GM10266 (cell line): ENCODE data around the gene CAPZB.
A peak's percentile ranks its signal among the peaks of the same experiment; 100 is the strongest.

Experiments used
- DNase-seq: peaks from one replicate; pipeline ENCODE4 v3.0.0; 2012; ENCODE audit errors: extremely low spot score
- TF ChIP-seq, protein P1 (sequence below): IDR thresholded peaks from 2 replicates; pipeline ENCODE4 v1.5.1; 2012; ENCODE audit warnings: mild to moderate bottlenecking, low read depth; ENCODE audit not compliant: control insufficient read depth, insufficient read depth; ENCODE audit errors: missing control alignments

Gene CAPZB

GRCh38 chr1:19348441-19349198 lies 136.7 kb downstream of the CAPZB start:
- no peak for DNase-seq
- TF ChIP-seq, protein P1, sequence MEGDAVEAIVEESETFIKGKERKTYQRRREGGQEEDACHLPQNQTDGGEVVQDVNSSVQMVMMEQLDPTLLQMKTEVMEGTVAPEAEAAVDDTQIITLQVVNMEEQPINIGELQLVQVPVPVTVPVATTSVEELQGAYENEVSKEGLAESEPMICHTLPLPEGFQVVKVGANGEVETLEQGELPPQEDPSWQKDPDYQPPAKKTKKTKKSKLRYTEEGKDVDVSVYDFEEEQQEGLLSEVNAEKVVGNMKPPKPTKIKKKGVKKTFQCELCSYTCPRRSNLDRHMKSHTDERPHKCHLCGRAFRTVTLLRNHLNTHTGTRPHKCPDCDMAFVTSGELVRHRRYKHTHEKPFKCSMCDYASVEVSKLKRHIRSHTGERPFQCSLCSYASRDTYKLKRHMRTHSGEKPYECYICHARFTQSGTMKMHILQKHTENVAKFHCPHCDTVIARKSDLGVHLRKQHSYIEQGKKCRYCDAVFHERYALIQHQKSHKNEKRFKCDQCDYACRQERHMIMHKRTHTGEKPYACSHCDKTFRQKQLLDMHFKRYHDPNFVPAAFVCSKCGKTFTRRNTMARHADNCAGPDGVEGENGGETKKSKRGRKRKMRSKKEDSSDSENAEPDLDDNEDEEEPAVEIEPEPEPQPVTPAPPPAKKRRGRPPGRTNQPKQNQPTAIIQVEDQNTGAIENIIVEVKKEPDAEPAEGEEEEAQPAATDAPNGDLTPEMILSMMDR: no peak

DNA sequence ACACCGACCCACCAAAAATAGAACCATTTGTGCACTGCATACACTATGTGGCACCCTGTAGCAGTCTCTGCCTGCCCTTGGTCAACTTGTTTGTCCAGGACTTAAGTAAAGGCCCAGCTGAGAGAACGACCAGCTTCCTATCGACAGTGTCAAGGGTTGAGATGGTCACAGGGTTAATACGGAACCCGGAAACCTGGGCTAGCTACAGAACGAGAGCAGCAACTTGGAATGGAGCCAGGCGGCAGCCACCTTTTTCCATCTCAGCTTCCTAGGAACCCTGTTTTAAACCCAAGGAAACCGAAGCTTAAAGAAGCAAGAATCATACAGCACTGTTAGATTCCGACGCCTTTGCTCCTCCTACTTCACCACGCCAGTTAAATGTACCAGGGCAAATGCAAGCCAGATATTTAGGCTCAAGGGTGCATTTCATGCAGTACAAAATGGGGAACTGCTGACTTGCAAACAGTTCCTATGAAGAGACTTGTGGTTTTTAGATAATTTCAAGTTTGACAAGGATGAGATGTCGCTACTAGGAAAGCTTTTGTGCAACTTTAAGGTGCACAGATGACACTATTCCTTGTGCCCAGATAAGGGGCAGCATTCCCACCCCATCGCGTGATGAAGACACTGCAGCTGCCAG lies 137.7 kb downstream of the CAPZB start:
- TF ChIP-seq, protein P1: no peak
- no peak for DNase-seq

- no peak for DNase-seq
- TF ChIP-seq, protein P1: no peak
These were observed 139.3 kb downstream of the CAPZB start for GRCh38 chr1:19346026-19346425.

GRCh38 chr1:19345391-19345790 lies 139.9 kb downstream of the CAPZB start:
- TF ChIP-seq, protein P1: no peak

GRCh38 chr1:19344831-19345230 lies 140.5 kb downstream of the CAPZB start:
- no peak for DNase-seq
- TF ChIP-seq, protein P1: no peak

More at GRCh38 chr1:19345391-19345790, 139.9 kb downstream of the CAPZB start:
- no peak for DNase-seq

DNA sequence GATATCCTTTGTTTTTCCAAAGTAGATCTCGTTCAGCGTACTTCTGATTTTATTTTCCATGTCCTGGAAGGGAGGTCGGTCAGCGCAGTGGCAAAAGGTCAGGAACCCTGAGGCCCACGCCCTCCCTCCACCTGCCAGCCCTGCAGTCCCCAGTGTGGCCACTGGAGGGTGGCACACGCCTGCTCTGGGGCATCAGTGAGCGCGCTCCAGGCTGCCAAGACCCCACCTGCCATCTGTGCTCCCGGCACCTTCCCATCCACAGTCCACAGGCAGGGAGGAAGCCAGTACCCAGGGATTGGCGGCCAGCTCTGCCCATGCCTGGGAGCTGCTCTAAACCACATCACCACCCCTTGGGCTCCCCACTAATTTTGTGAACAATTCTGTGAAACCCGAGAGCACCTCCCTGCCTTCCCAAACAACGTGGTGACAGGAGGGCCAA lies 140.9 kb downstream of the CAPZB start:
- peak; percentile 67 for DNase-seq
- TF ChIP-seq, protein P1: peak; percentile 87

DNA sequence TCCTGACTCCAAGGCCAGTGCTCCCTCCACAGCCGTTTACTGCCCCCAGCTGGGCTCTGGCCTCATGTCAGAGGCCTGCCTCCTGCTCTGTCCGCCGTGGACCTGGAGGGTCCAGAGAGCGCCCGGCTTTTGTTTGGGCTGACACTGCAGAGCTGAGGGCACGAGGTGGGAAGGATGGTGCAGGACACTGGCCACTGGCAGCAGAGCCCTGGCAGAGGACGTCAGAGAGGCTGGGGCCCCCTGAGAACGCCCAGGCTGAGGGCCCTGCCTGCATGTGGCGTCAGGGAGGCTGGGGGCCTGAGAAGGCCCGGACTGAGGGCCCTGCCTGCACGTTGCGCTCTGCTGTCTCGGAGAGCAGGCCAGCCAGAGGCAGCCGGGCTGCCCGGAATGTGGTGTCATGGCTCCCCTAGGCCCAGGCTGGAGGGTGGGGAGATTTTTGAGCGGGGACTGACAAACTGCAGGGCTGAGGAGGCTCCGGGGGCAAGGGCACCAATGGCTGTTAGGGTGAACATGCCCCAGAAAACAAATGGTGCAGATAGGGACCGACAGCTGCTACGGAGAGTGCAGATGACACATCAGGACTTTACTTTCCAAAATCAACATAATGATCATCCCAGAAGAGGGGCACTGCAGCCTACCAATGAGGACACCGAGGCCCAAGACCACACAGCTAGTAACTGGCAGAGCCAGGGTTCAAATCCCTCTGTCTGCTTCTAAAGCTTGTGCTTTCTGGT lies 141.6 kb downstream of the CAPZB start:
- no peak for DNase-seq
- TF ChIP-seq, protein P1: no peak
